GM23338 (cell line): ENCODE results near the gene ZFYVE28. TPM values are rescaled to one million over a fixed set of nuclear protein-coding genes. Genes with fewer than 3 reads are reported as not detected.

Experiments
- ATAC-seq: fragments of 200-7000 bp; cut with Tn5 transposase; 3 replicates; pipeline ENCODE4 v1.9.1; 2020
- DNase-seq: peaks from one replicate; pipeline ENCODE4 v3.0.0-alpha.2; 2015; ENCODE audit warnings: low spot score
- H2AFZ ChIP-seq: fragments of 200-600 bp; sonication (generic); 2 replicates; pipeline ENCODE4 v1.8.0; 2016; ENCODE audit warnings: antibody characterized with exemption, mild to moderate bottlenecking, moderate library complexity
- H3F3A ChIP-seq: fragments of 200-600 bp; sonication (generic); replicated peaks from 2 replicates; pipeline ENCODE4 v1.8.0; 2017; ENCODE audit warnings: antibody characterized with exemption, mixed run types, low read depth
- H3K27ac ChIP-seq: fragments of 200-600 bp; sonication (generic); 2 replicates; pipeline ENCODE4 v1.6.1; 2016; ENCODE audit warnings: low read depth
- H3K27me3 ChIP-seq: fragments of 200-600 bp; sonication (generic); 2 replicates; pipeline ENCODE4 v1.8.0; 2016; ENCODE audit warnings: mild to moderate bottlenecking, mixed run types, moderate library complexity; ENCODE audit not compliant: insufficient read depth
- H3K36me3 ChIP-seq: fragments of 200-600 bp; sonication (generic); 2 replicates; pipeline ENCODE4 v1.8.0; 2016; ENCODE audit warnings: mild to moderate bottlenecking; ENCODE audit not compliant: insufficient read depth
- H3K4me1 ChIP-seq: fragments of 200-600 bp; sonication (generic); 2 replicates; pipeline ENCODE4 v1.8.0; 2016; ENCODE audit warnings: mild to moderate bottlenecking, moderate library complexity; ENCODE audit not compliant: insufficient read depth
- H3K4me2 ChIP-seq: fragments of 200-600 bp; sonication (generic); 2 replicates; pipeline ENCODE4 v1.7.1; 2017; ENCODE audit warnings: mixed run types
- H3K4me3 ChIP-seq: fragments of 200-600 bp; sonication (generic); 2 replicates; pipeline ENCODE4 v1.6.1; 2016; ENCODE audit warnings: mixed run types
- H3K79me2 ChIP-seq: fragments of 200-600 bp; sonication (generic); replicated peaks from 2 replicates; pipeline ENCODE4 v1.8.0; 2017; ENCODE audit warnings: mild to moderate bottlenecking; ENCODE audit not compliant: insufficient read depth
- H3K9me2 ChIP-seq: fragments of 200-600 bp; sonication (generic); 2 replicates; pipeline ENCODE4 v1.8.0; 2017; ENCODE audit not compliant: insufficient read depth
- H4K20me1 ChIP-seq: fragments of 200-600 bp; sonication (generic); replicated peaks from 2 replicates; pipeline ENCODE4 v1.8.0; 2017; ENCODE audit warnings: mild to moderate bottlenecking; ENCODE audit not compliant: insufficient read depth
- H3K27ac Mint-ChIP-seq: 2 replicates; pipeline ENCODE4 v1.8.0; 2020; ENCODE audit warnings: inconsistent platforms, mild to moderate bottlenecking, moderate library complexity, mixed read lengths
- H3K27me3 Mint-ChIP-seq: 3 replicates; pipeline ENCODE4 v1.8.0; 2022; ENCODE audit warnings: low read depth, mild to moderate bottlenecking, moderate library complexity, mixed read lengths, inconsistent platforms; ENCODE audit not compliant: insufficient read depth, poor library complexity
- H3K36me3 Mint-ChIP-seq: 3 replicates; pipeline ENCODE4 v1.8.0; 2021; ENCODE audit warnings: low read depth, mild to moderate bottlenecking, inconsistent platforms, moderate library complexity, mixed read lengths
- H3K4me1 Mint-ChIP-seq: 3 replicates; pipeline ENCODE4 v1.8.0; 2020; ENCODE audit warnings: mild to moderate bottlenecking, inconsistent platforms, mixed read lengths
- H3K4me3 Mint-ChIP-seq: 3 replicates; pipeline ENCODE4 v1.8.0; 2021; ENCODE audit warnings: moderate library complexity, mild to moderate bottlenecking, inconsistent platforms, mixed read lengths
- H3K9me3 Mint-ChIP-seq: 3 replicates; pipeline ENCODE4 v1.8.0; 2020; ENCODE audit warnings: moderate library complexity, mild to moderate bottlenecking, inconsistent platforms, mixed read lengths
- CREB1 ChIP-seq: fragments of 250-450 bp; sonication (Bioruptor Pico); IDR thresholded peaks from 2 replicates; pipeline ENCODE4 v1.5.0; 2020; ENCODE audit warnings: low read depth, mild to moderate bottlenecking, moderate library complexity
- POLR2AphosphoS5 ChIP-seq: IDR thresholded peaks from 2 replicates; pipeline ENCODE4 v1.6.1; 2016; ENCODE audit warnings: antibody characterized with exemption, low read depth
- polyA plus RNA-seq: library from polyadenylated mRNA; unstranded; fragments of >200 nt; fragmentation: Nextera tagmentation; extraction: Ambion mirVana; gene quantifications from 2 replicates; pipeline ENCODE4 v1.2.1, GENCODE V29; 2016
- total RNA-seq: library from RNA; depleted of rRNA; stranded (reverse); fragments of >200 nt; shearing (Covaris generic); gene quantifications from 2 replicates; pipeline ENCODE4 v1.2.3, GENCODE V29; 2014
- TF ChIP-seq, protein P1 (sequence below): IDR thresholded peaks from one replicate; pipeline ENCODE4 v1.6.1; 2018; ENCODE audit warnings: antibody characterized with exemption; ENCODE audit not compliant: unreplicated experiment
- TF ChIP-seq, protein P2 (sequence below): IDR thresholded peaks from 2 replicates; pipeline ENCODE4 v1.6.1; 2016; ENCODE audit warnings: antibody characterized with exemption
- TF ChIP-seq, protein P3 (sequence below): fragments of 250-450 bp; sonication (Bioruptor Pico); IDR thresholded peaks from 2 replicates; pipeline ENCODE4 v1.5.0; 2020; ENCODE audit warnings: mild to moderate bottlenecking, moderate library complexity

ZFYVE28 gene
- total and polyA plus RNA-seq, 2 experiments from 2014 or later, result 2.6 to 4.6 TPM

DNA sequence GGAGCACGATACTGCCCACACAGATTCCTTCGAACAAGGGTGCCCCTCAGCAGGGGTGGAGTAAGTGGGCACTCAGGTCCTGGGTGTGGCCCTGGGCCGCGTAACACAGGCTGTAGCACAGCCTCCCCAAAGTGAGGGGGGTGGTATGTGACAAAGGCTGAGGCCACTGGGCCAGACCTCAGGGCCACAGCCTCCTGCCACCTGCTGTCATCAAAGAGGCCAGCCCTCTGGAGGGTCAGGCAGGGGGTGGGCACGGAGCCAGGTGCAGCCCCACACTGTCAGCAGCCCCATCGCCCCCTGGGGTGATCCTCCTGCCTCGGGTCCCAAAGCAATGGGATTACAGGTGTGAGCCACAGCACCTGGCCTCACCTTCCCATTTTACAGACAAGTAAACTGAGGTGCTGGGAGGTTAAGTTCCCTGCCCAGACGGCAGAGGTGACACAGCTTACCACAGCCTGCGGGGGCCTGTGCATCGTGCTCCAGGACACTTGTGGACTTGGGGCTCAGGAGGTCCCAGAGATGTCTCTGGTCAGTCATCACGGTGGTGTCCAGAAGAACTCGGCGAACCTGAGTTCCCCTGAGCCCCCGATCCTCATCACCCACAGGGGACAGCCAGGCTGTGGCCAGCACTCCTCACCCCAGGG, 129.0 kb downstream of the ZFYVE28 start:
- H3K27ac Mint-ChIP-seq, result no peak overlapping the region
- no peak overlapping the region for H2AFZ ChIP-seq
- H3K36me3 Mint-ChIP-seq, result no peaks in the 10 kb centered on the region; the same call in 2 of the 3 replicates
- H3K36me3 ChIP-seq, result no peaks in the 10 kb centered on the region
- no peaks in the 10 kb centered on the region for H3K27me3 ChIP-seq
- H3K9me2 ChIP-seq, result no peaks in the 10 kb centered on the region
- TF ChIP-seq POLR2AphosphoS5, result no peak
- TF ChIP-seq CREB1 (CRISPR knock-in tag), result no peak
- TF ChIP-seq, protein P1, sequence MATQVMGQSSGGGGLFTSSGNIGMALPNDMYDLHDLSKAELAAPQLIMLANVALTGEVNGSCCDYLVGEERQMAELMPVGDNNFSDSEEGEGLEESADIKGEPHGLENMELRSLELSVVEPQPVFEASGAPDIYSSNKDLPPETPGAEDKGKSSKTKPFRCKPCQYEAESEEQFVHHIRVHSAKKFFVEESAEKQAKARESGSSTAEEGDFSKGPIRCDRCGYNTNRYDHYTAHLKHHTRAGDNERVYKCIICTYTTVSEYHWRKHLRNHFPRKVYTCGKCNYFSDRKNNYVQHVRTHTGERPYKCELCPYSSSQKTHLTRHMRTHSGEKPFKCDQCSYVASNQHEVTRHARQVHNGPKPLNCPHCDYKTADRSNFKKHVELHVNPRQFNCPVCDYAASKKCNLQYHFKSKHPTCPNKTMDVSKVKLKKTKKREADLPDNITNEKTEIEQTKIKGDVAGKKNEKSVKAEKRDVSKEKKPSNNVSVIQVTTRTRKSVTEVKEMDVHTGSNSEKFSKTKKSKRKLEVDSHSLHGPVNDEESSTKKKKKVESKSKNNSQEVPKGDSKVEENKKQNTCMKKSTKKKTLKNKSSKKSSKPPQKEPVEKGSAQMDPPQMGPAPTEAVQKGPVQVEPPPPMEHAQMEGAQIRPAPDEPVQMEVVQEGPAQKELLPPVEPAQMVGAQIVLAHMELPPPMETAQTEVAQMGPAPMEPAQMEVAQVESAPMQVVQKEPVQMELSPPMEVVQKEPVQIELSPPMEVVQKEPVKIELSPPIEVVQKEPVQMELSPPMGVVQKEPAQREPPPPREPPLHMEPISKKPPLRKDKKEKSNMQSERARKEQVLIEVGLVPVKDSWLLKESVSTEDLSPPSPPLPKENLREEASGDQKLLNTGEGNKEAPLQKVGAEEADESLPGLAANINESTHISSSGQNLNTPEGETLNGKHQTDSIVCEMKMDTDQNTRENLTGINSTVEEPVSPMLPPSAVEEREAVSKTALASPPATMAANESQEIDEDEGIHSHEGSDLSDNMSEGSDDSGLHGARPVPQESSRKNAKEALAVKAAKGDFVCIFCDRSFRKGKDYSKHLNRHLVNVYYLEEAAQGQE, result no peak
- TF ChIP-seq, protein P2, sequence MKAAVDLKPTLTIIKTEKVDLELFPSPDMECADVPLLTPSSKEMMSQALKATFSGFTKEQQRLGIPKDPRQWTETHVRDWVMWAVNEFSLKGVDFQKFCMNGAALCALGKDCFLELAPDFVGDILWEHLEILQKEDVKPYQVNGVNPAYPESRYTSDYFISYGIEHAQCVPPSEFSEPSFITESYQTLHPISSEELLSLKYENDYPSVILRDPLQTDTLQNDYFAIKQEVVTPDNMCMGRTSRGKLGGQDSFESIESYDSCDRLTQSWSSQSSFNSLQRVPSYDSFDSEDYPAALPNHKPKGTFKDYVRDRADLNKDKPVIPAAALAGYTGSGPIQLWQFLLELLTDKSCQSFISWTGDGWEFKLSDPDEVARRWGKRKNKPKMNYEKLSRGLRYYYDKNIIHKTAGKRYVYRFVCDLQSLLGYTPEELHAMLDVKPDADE, result no peak
- ATAC-seq, result no peak
- H3K79me2 ChIP-seq, result no peaks in the 10 kb centered on the region
- H3K4me2 ChIP-seq, result no peak overlapping the region
- no peaks in the 10 kb centered on the region for H3K4me1 ChIP-seq
- no peak overlapping the region for H3K4me3 Mint-ChIP-seq
- H3K27ac ChIP-seq, result no peak overlapping the region
- H3K4me3 ChIP-seq, result no peak overlapping the region
- peaks cover 10% of the 10 kb centered on the region for H3K27me3 Mint-ChIP-seq
- peaks cover 9% of the 10 kb centered on the region for H3K4me1 Mint-ChIP-seq
- H3K9me3 Mint-ChIP-seq, result peaks cover under 1% of the 10 kb centered on the region; the same call in 1 of the 3 replicates
- DNase-seq, result no peak
- H3F3A ChIP-seq, result no peaks in the 10 kb centered on the region
- no peaks in the 10 kb centered on the region for H4K20me1 ChIP-seq

DNA sequence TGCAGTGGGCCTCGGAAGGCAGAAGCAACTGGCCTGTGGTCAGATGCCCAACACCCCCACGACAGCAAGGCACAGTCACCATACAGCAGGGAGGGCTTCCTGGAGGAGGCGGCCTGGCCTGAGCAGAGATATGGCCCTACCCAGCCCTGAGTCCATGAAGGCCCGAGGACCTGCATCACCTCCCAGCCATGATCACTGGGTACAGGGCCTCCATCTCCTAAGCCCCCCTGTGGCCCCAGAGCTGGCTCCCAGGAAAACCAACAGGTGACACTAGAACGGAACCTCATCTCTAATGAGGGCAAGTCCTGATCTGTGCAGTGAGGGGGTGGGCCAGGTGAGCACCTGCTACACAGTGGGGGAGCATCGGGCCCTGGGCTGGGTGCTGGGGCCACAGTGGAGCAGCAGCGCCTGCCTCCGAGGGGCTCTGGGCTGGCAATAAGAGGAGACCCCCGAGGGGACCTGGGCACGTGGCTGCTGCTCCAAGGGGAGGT, 130.3 kb downstream of the ZFYVE28 start:
- Histone ChIP-seq H3K79me2 (no peaks in the 10 kb centered on the region), H3K36me3 (no peaks in the 10 kb centered on the region), H3K27me3 (no peaks in the 10 kb centered on the region), H3K4me1 (no peaks in the 10 kb centered on the region), H3F3A (no peaks in the 10 kb centered on the region), H3K27ac (no peak overlapping the region), H3K9me2 (no peaks in the 10 kb centered on the region), H3K4me3 (no peak overlapping the region), H4K20me1 (no peaks in the 10 kb centered on the region), H2AFZ (no peak overlapping the region), H3K4me2 (no peak overlapping the region)
- H3K27ac Mint-ChIP-seq, result no peak overlapping the region; the same call in 1 of the 2 replicates
- H3K4me3 Mint-ChIP-seq, result no peak overlapping the region
- peaks cover 14% of the 10 kb centered on the region for H3K27me3 Mint-ChIP-seq
- no peak for DNase-seq
- H3K4me1 Mint-ChIP-seq, result peaks cover 9% of the 10 kb centered on the region
- H3K9me3 Mint-ChIP-seq, result no peaks in the 10 kb centered on the region
- no peaks in the 10 kb centered on the region; the same call in 2 of the 3 replicates for H3K36me3 Mint-ChIP-seq
- TF ChIP-seq, protein P2, result no peak
- TF ChIP-seq, protein P3, sequence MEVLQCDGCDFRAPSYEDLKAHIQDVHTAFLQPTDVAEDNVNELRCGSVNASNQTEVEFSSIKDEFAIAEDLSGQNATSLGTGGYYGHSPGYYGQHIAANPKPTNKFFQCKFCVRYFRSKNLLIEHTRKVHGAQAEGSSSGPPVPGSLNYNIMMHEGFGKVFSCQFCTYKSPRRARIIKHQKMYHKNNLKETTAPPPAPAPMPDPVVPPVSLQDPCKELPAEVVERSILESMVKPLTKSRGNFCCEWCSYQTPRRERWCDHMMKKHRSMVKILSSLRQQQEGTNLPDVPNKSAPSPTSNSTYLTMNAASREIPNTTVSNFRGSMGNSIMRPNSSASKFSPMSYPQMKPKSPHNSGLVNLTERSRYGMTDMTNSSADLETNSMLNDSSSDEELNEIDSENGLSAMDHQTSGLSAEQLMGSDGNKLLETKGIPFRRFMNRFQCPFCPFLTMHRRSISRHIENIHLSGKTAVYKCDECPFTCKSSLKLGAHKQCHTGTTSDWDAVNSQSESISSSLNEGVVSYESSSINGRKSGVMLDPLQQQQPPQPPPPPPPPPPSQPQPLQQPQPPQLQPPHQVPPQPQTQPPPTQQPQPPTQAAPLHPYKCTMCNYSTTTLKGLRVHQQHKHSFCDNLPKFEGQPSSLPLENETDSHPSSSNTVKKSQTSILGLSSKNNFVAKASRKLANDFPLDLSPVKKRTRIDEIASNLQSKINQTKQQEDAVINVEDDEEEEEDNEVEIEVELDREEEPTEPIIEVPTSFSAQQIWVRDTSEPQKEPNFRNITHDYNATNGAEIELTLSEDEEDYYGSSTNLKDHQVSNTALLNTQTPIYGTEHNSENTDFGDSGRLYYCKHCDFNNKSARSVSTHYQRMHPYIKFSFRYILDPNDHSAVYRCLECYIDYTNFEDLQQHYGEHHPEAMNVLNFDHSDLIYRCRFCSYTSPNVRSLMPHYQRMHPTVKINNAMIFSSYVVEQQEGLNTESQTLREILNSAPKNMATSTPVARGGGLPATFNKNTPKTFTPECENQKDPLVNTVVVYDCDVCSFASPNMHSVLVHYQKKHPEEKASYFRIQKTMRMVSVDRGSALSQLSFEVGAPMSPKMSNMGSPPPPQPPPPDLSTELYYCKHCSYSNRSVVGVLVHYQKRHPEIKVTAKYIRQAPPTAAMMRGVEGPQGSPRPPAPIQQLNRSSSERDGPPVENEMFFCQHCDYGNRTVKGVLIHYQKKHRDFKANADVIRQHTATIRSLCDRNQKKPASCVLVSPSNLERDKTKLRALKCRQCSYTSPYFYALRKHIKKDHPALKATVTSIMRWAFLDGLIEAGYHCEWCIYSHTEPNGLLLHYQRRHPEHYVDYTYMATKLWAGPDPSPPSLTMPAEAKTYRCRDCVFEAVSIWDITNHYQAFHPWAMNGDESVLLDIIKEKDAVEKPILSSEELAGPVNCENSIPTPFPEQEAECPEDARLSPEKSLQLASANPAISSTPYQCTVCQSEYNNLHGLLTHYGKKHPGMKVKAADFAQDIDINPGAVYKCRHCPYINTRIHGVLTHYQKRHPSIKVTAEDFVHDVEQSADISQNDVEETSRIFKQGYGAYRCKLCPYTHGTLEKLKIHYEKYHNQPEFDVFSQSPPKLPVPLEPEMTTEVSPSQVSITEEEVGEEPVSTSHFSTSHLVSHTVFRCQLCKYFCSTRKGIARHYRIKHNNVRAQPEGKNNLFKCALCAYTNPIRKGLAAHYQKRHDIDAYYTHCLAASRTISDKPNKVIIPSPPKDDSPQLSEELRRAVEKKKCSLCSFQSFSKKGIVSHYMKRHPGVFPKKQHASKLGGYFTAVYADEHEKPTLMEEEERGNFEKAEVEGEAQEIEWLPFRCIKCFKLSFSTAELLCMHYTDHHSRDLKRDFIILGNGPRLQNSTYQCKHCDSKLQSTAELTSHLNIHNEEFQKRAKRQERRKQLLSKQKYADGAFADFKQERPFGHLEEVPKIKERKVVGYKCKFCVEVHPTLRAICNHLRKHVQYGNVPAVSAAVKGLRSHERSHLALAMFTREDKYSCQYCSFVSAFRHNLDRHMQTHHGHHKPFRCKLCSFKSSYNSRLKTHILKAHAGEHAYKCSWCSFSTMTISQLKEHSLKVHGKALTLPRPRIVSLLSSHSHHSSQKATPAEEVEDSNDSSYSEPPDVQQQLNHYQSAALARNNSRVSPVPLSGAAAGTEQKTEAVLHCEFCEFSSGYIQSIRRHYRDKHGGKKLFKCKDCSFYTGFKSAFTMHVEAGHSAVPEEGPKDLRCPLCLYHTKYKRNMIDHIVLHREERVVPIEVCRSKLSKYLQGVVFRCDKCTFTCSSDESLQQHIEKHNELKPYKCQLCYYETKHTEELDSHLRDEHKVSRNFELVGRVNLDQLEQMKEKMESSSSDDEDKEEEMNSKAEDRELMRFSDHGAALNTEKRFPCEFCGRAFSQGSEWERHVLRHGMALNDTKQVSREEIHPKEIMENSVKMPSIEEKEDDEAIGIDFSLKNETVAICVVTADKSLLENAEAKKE (CRISPR knock-in tag), result no peak
- ATAC-seq, result no peak
